Fibroblast of villous mesenchyme (primary cell): ENCODE measurements around the gene SYNJ2. TPM values are rescaled to one million over a fixed set of nuclear protein-coding genes. Genes with fewer than 3 reads are reported as not detected.

Experiments used
- DNase-seq: peaks from one replicate; pipeline ENCODE4 v3.0.0-alpha.2; 2010; ENCODE audit warnings: low read depth
- H3K4me3 ChIP-seq: 2 replicates; pipeline ENCODE4 v1.5.1; 2011; ENCODE audit warnings: low read depth, mild to moderate bottlenecking, low read length
- total RNA-seq: library from RNA; depleted of rRNA; stranded (reverse); fragments of >200 nt; gene quantifications from 2 replicates; pipeline ENCODE4 v1.2.3, GENCODE V29; 2012
- TF ChIP-seq, protein P1 (sequence below): IDR thresholded peaks from 2 replicates; pipeline ENCODE4 v1.5.1; 2012; ENCODE audit warnings: low read depth, mild to moderate bottlenecking, low read length; ENCODE audit not compliant: insufficient read depth

Gene SYNJ2
- total RNA-seq, 1 donor, result 53.1 TPM

GRCh38 chr6:158000530-158001307 lies 19.1 kb downstream of the SYNJ2 start:
- TF ChIP-seq, protein P1, sequence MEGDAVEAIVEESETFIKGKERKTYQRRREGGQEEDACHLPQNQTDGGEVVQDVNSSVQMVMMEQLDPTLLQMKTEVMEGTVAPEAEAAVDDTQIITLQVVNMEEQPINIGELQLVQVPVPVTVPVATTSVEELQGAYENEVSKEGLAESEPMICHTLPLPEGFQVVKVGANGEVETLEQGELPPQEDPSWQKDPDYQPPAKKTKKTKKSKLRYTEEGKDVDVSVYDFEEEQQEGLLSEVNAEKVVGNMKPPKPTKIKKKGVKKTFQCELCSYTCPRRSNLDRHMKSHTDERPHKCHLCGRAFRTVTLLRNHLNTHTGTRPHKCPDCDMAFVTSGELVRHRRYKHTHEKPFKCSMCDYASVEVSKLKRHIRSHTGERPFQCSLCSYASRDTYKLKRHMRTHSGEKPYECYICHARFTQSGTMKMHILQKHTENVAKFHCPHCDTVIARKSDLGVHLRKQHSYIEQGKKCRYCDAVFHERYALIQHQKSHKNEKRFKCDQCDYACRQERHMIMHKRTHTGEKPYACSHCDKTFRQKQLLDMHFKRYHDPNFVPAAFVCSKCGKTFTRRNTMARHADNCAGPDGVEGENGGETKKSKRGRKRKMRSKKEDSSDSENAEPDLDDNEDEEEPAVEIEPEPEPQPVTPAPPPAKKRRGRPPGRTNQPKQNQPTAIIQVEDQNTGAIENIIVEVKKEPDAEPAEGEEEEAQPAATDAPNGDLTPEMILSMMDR, result no peak
- H3K4me3 ChIP-seq, result no peak overlapping the region
- no peak for DNase-seq

DNA sequence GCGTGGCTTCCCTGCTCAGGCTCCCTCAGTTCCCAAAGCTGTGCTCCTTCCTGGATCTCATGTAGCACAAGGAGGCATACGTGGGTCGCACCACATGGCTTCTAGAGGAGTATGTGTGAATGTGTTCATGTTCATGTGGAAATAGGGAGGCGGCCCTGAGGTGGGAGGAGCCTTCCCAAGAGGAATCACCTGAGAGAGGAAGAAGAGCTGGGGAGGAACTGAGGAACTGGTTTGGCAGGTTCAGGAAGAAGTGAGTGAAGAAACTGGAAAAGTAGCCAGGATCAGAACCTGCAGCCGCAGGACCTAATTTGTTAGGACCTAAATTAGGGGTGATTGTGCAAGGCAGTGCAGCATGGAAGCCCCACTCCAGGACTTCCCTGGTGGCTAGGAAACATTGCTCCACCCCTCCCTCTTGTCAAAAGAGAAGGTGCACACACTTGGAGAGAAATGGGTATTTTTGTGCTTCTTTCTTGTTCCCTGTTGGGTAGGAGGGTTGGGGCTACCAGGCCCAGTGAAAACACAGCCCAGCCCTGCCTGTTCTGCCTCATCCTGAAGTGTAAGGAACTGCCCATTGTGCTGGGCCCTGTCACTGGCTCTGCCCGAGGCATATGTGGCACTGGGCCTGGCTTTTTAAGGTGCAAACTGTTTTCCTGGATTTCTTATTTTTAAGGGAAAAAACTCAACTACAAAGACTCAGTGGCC lies 20.7 kb downstream of the SYNJ2 start:
- no peak for DNase-seq
- TF ChIP-seq, protein P1, result no peak

DNA sequence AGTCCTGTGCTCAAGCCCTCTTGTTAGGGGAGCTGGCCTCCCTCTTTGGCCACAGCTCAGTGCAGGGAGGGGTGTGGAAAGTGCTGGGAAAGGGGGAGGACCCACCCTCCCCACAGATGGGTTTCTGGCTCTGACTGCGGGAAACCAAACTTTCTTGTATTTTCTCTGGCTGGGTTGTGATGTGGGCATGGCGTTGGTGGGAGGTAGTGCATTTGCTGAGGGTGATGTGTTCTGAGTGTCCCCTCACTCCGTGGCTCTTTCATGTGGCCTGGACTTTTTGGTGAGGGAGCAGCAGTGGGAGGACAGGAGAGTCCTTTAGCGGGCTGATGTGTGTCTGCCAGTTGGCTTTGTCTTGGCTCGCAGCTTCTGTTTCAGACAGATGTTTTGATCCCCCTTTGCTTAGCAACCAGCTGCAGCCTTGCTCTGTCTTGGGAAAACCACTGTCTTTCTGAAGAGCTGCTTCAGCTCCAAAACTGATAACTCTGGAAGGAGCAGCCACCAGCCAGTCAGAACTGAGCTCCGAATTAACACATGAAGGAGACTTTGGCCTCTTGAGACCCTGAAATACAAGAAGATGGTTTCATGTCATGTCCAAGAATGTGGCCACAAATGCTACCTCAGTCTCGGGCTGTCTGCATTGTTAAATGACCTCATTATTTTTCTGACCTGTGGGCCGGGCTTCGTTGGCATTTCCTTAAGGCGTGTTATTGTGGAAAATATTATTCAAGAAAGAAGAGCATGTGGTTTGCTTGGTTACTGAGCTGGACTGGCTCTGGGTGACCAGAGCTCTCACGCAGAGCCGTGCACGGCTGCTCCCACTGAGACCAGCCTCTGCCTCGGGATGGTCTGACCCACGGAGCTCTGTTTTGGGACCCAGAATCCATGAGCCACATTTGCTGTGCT lies 21.5 kb downstream of the SYNJ2 start:
- no peak overlapping the region for H3K4me3 ChIP-seq
- DNase-seq, result peak; percentile 89

More for the DNA sequence above, 20.7 kb downstream of the SYNJ2 start:
- H3K4me3 ChIP-seq, result no peak overlapping the region

DNA sequence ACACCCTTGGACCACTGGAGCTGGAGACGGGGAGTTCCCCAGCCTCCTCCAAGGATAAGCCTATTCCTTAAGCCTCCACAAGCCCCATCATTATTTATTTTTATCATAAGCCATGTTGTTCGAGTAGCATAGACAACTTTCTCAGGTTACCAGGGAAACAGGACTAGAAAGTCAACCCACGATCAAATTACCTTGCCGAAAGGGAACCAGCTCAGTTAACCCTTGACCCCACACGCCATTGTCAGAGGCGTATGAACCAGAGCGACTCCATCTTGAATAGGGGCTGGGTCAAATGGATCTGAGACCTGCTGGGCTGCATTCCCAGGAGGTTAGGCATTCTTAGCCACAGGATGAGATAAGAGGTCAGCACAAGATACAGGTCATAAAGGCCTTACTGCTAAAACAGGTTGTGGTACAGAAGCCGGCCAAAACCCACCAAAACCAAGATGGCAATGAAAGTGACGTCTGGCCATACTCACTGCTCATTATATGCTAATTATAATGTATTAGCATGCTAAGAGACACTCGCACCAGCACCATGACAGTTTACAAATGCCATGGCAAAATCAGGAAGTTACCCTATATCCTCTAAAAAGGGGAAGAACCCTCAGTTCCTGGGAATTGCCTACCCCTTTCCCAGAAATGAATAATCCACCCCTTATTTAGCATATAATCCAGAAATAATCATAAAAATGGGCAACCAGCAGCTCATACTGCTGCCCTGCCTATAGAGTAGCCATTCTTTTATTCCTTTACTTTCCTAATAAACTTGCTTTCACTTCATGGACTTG lies 22.4 kb downstream of the SYNJ2 start:
- H3K4me3 ChIP-seq, result no peak overlapping the region
- TF ChIP-seq, protein P1, result no peak
- DNase-seq, result no peak

More for the DNA sequence above, 21.5 kb downstream of the SYNJ2 start:
- TF ChIP-seq, protein P1, result no peak

GRCh38 chr6:158004701-158005095 lies 23.0 kb downstream of the SYNJ2 start:
- no peak overlapping the region for H3K4me3 ChIP-seq
- TF ChIP-seq, protein P1, result no peak
- DNase-seq, result no peak

DNA sequence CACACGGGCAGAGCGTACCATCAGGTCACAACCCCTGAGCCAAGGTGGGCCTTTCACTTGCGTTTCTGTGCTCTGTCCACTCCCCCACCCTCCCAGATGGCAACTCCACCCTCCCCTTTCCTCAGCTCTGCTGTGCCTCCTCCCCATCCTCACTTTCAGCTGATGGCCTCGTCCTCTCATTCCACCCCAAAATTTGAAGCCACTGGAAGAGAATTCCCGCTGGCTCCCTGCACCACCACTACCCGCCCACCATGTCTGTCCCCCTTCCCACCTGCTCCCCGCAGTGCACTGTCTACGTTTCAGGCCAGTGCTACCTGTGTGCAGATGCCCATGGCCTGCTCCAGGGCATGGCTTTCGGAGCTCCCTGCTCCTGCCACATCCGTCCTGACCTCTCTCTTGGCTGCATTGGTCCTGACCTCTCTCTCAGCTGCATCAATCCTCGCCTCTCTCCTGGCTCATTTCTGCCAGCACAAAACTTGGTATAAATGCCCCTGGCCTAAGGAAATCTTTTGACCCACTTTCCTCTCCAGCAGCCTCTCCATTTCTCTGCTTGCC lies 24.0 kb downstream of the SYNJ2 start:
- TF ChIP-seq, protein P1, result no peak
- DNase-seq, result no peak
- no peak overlapping the region for H3K4me3 ChIP-seq
